ENCODE results near the gene PHF12. TPM values are rescaled to one million over a fixed set of nuclear protein-coding genes. Genes with fewer than 3 reads are reported as not detected.

Gene PHF12
- total and polyA plus RNA-seq, 2 of the 8 experiments (the other 6 are each of a cell fraction or from before 2014, with no cell fraction given), result 38.8 to 65.7 TPM

GRCh38 chr17:28912938-28913333 lies 38.4 kb downstream of the PHF12 start:
- no peak overlapping the region for H4K91ac ChIP-seq (replicated peaks; ENCODE audit: insufficient read length, low read length)
- H3K18ac ChIP-seq (ENCODE audit: extremely low read depth, low read length), result no peak overlapping the region
- no peak overlapping the region for H3K23ac ChIP-seq (ENCODE audit: insufficient read length)
- no peaks in the 10 kb centered on the region for H3K9me3 ChIP-seq (ENCODE audit: insufficient read depth in 2 of 2, low read depth in 1 of 2, low read length in 1 of 2)
- H3K4ac ChIP-seq (replicated peaks; ENCODE audit: insufficient read length, low read depth, low read length), result no peak overlapping the region
- POLR2A ChIA-PET (ENCODE audit: partially characterized antibody), result interaction anchor here (0.6 to 4.1 kb wide), 12 partner anchors 9 to 188 kb away, joined by 3 to 29 read pairs (median 4); partner anchors contain the start of gene DHRS13
- no peak overlapping the region for H2BK120ac ChIP-seq (replicated peaks; ENCODE audit: low read depth, low read length)
- no peak overlapping the region for H2BK12ac ChIP-seq (ENCODE audit: low read depth, low read length)
- no peak overlapping the region for H3K27ac ChIP-seq (ENCODE audit: low read depth, low read length)
- H2AK5ac ChIP-seq (ENCODE audit: low read depth, low read length), result no peak overlapping the region
- H3K14ac ChIP-seq (ENCODE audit: insufficient read length), result no peak overlapping the region
- H3K27me3 ChIP-seq (replicated peaks in 1 of 4; ENCODE audit: control insufficient read depth in 3 of 4, extremely low read depth in 1 of 4, insufficient read depth in 3 of 4, low read length in 3 of 4), result no peaks in the 10 kb centered on the region
- no peak overlapping the region for H2AFZ ChIP-seq (ENCODE audit: low read length)
- peaks cover 0 to 6% (median 0%) of the 10 kb centered on the region in 4 experiments; a peak in 5 of 7 replicates for H3K4me1 ChIP-seq (replicated peaks in 1 of 4; ENCODE audit: control insufficient read depth in 3 of 4, insufficient read depth in 4 of 4, low read length in 3 of 4)
- H3K79me1 ChIP-seq (ENCODE audit: low read depth, low read length), result peaks cover 3% of the 10 kb centered on the region; the same call in 1 of the 2 replicates
- H2BK20ac ChIP-seq (ENCODE audit: low read length), result no peak overlapping the region
- DNase-seq (ENCODE audit: low read depth in 1 of 2, low spot score in 2 of 2) (no peak), FAIRE-seq (no peak)
- H3K36me3 ChIP-seq (ENCODE audit: control insufficient read depth in 2 of 4, insufficient read depth in 4 of 4, low read length in 3 of 4), result peaks cover 63 to 92% (median 91%) of the 10 kb centered on the region in 4 experiments
- no peak overlapping the region for H2BK15ac ChIP-seq (ENCODE audit: low read length)
- WGBS, 2 experiments (ENCODE audit: extremely low coverage in 1 of 2, insufficient coverage in 1 of 2, insufficient read length in 1 of 2, insufficient replicate concordance in 2 of 2, low coverage in 1 of 2, low lambda C conversion rate in 2 of 2, missing lambda C conversion rate in 1 of 2), result 95% methylated on average over 6 of the region's 6 CpGs; no CpG with 5 or more reads in 1 of the 2 experiments
- H4K20me1 ChIP-seq (replicated peaks in 1 of 2; ENCODE audit: control insufficient read depth in 1 of 2, insufficient read depth in 2 of 2, low read length in 2 of 2), result peaks cover 5 to 23% of the 10 kb centered on the region in 2 experiments
- no peak overlapping the region for H3K4me2 ChIP-seq (ENCODE audit: insufficient read depth in 1 of 2, low read depth in 2 of 2, low read length in 2 of 2)
- H2BK5ac ChIP-seq (ENCODE audit: low read depth, low read length), result no peak overlapping the region
- CTCF ChIA-PET (ENCODE audit: partially characterized antibody), result interaction anchor here (0.6 to 9.6 kb wide), 25 partner anchors 10 to 205 kb away, joined by 3 to 123 read pairs (median 4); partner anchors contain the start of genes DHRS13 and FLOT2
- 0 out of 4 replicates have a peak, but pooled peaks cover 0 to 2% of the 10 kb centered on the region in 2 experiments for H3K79me2 ChIP-seq (ENCODE audit: control insufficient read depth in 1 of 2, insufficient read depth in 2 of 2, low read length in 2 of 2)
- H4K5ac ChIP-seq (ENCODE audit: insufficient read length, low read depth, low read length), result no peak overlapping the region
- H4K8ac ChIP-seq (ENCODE audit: extremely low read depth, insufficient read depth, low read length), result no peak overlapping the region; the same call in 1 of the 2 replicates
- H3K9ac ChIP-seq (replicated peaks in 1 of 4; ENCODE audit: extremely low read depth in 1 of 4, low read depth in 3 of 4, low read length in 3 of 4), result no peak overlapping the region
- no peak overlapping the region for H3K4me3 ChIP-seq (ENCODE audit: extremely low read depth in 1 of 4, insufficient read depth in 2 of 4, low read depth in 3 of 4, low read length in 4 of 4)
- no peak overlapping the region for H3K56ac ChIP-seq (replicated peaks; ENCODE audit: insufficient read length, low read depth, low read length)
- H3K23me2 ChIP-seq (ENCODE audit: low read depth, low read length), result no peaks in the 10 kb centered on the region
- TF ChIP-seq TBP (IDR thresholded peaks at IDR 0.05; ENCODE audit: low read depth, low read length), result no peak
- TF ChIP-seq KDM4A (IDR thresholded peaks at IDR 0.05; ENCODE audit: low read depth, low read length, severe bottlenecking), result no peak
- TF ChIP-seq FOSL1 (IDR thresholded peaks at IDR 0.05; ENCODE audit: insufficient read depth, low read depth, low read length), result no peak
- TF ChIP-seq HDAC6 (IDR thresholded peaks at IDR 0.05; ENCODE audit: low read depth, low read length), result no peak
- no peak for TF ChIP-seq SP1 (IDR thresholded peaks at IDR 0.05; ENCODE audit: low read depth, low read length)
- TF ChIP-seq PHF8 (conservative IDR thresholded peaks at IDR 0.05; ENCODE audit: low read depth, low read length), result no peak
- TF ChIP-seq POU5F1 (IDR thresholded peaks at IDR 0.05; ENCODE audit: low read depth, low read length), result no peak
- no peak for TF ChIP-seq BCL11A (IDR thresholded peaks at IDR 0.05; ENCODE audit: low read depth in 2 of 2, low read length in 2 of 2)
- TF ChIP-seq ZNF274 (IDR thresholded peaks at IDR 0.05; ENCODE audit: borderline replicate concordance, extremely low read depth, low read length), result no peak
- TF ChIP-seq ATF3 (IDR thresholded peaks at IDR 0.05; ENCODE audit: insufficient read depth, low read depth, low read length), result no peak
- TF ChIP-seq JUND (IDR thresholded peaks at IDR 0.05; ENCODE audit: low read length), result no peak
- TF ChIP-seq YY1 (IDR thresholded peaks at IDR 0.05; ENCODE audit: low read depth, low read length), result no peak
- TF ChIP-seq CBX5 (IDR thresholded peaks at IDR 0.05; ENCODE audit: low read depth, low read length), result no peak
- TF ChIP-seq SIN3A (conservative IDR thresholded peaks at IDR 0.05 in 1 of 2, IDR thresholded peaks at IDR 0.05 in 1 of 2; ENCODE audit: low read depth in 1 of 2, low read length in 2 of 2), result no peak
